HCT116 (cell line): ENCODE measurements around the gene OPCML.

Source experiments
- CTCF ChIP-seq, 3 experiments: fragments of 200-600 bp in 1 of 3; sonication (generic) in 1 of 3; IDR thresholded peaks in 2 of 3; conservative IDR thresholded peaks in 1 of 3; 2 replicates each; pipeline ENCODE4 v1.5.1; 2012 to 2017; ENCODE audit warnings: low read depth in 2 of 3, low read length in 2 of 3, antibody characterized with exemption in 1 of 3, borderline replicate concordance in 1 of 3, control low read depth in 1 of 3, mild to moderate bottlenecking in 1 of 3, mixed read lengths in 1 of 3, mixed run types in 1 of 3, moderate library complexity in 1 of 3; ENCODE audit not compliant: insufficient read depth in 1 of 3
- EZH2 ChIP-seq: fragments of 200-600 bp; sonication (generic); IDR thresholded peaks from 2 replicates; pipeline ENCODE4 v1.6.1; 2017; ENCODE audit warnings: antibody characterized with exemption, mixed run types
- EZH2phosphoT487 ChIP-seq: fragments of 200-600 bp; IDR thresholded peaks from 2 replicates; pipeline ENCODE4 v1.6.1; 2018; ENCODE audit warnings: antibody characterized with exemption, borderline replicate concordance
- JUND ChIP-seq: IDR thresholded peaks from 2 replicates; pipeline ENCODE4 v1.6.1; 2012
- MAX ChIP-seq: IDR thresholded peaks from 2 replicates; pipeline ENCODE4 v1.6.1; 2012
- POLR2A ChIP-seq: IDR thresholded peaks from 2 replicates; pipeline ENCODE4 v1.7.0; 2011; ENCODE audit warnings: borderline replicate concordance; ENCODE audit not compliant: insufficient read depth, insufficient read length; ENCODE audit errors: extremely low read depth
- POLR2AphosphoS5 ChIP-seq: IDR thresholded peaks from 2 replicates; pipeline ENCODE4 v1.6.1; 2011; ENCODE audit warnings: mild to moderate bottlenecking, low read depth, low read length, moderate library complexity
- RAD21 ChIP-seq: IDR thresholded peaks from 2 replicates; pipeline ENCODE4 v1.6.1; 2012; ENCODE audit warnings: low read depth, mild to moderate bottlenecking
- REST ChIP-seq: IDR thresholded peaks from 2 replicates; pipeline ENCODE4 v1.6.1; 2012; ENCODE audit warnings: low read depth
- SIN3A ChIP-seq: IDR thresholded peaks from 2 replicates; pipeline ENCODE4 v1.6.1; 2012; ENCODE audit warnings: low read depth
- SRF ChIP-seq: IDR thresholded peaks from 2 replicates; pipeline ENCODE4 v1.6.1; 2012; ENCODE audit warnings: low read depth

- TF ChIP-seq MAX (no peak), CTCF (IDR thresholded peaks at IDR 0.05 in 2 of 3, conservative IDR thresholded peaks at IDR 0.05 in 1 of 3; ENCODE audit: borderline replicate concordance in 1 of 3, insufficient read depth in 1 of 3, low read depth in 2 of 3, low read length in 2 of 3) (no peak), EZH2 (no peak), RAD21 (no peak), EZH2phosphoT487 (no peak), REST (no peak), SIN3A (no peak), POLR2A (no peak), POLR2AphosphoS5 (no peak), JUND (no peak), SRF (no peak)
These were observed 1101.8 kb downstream of the OPCML start for GRCh38 chr11:132430429-132431062.
